SK-N-MC (cell line): Measurements from ENCODE around the gene SKP2.

Experiments used
- EZH2 ChIP-seq: fragments of 200-600 bp; sonication (generic); IDR thresholded peaks from one replicate; pipeline ENCODE4 v1.6.1; 2017; ENCODE audit warnings: antibody characterized with exemption
- POLR2AphosphoS5 ChIP-seq: IDR thresholded peaks from 2 replicates; pipeline ENCODE4 v1.6.1; 2012; ENCODE audit warnings: mild to moderate bottlenecking, low read depth, low read length, borderline replicate concordance

GRCh38 chr5:36150676-36151433, 1.1 kb upstream of the SKP2 start:
- TF ChIP-seq POLR2AphosphoS5 (peak; percentile 67), EZH2 (no peak)
